HUES64 (cell line): ENCODE results near the gene TVP23C.

Source experiments
- H3K27ac ChIP-seq: 2 replicates; pipeline ENCODE4 v1.7.0; 2013; ENCODE audit warnings: low read depth, low read length, inconsistent platforms
- H3K27me3 ChIP-seq: 2 replicates; pipeline ENCODE4 v1.6.1; 2013; ENCODE audit warnings: mild to moderate bottlenecking, low read length; ENCODE audit not compliant: insufficient read depth
- H3K36me3 ChIP-seq: 2 replicates; pipeline ENCODE4 v1.6.1; 2013; ENCODE audit warnings: mild to moderate bottlenecking, low read length; ENCODE audit not compliant: insufficient read depth
- H3K4me1 ChIP-seq: 2 replicates; pipeline ENCODE4 v1.6.1; 2013; ENCODE audit warnings: mild to moderate bottlenecking, low read length, moderate library complexity; ENCODE audit not compliant: insufficient read depth
- H3K4me3 ChIP-seq: 2 replicates; pipeline ENCODE4 v1.5.1; 2013; ENCODE audit warnings: mild to moderate bottlenecking, low read length, moderate library complexity
- H3K9ac ChIP-seq: 2 replicates; pipeline ENCODE4 v1.6.1; 2013; ENCODE audit warnings: mild to moderate bottlenecking, low read depth, low read length
- H3K9me3 ChIP-seq: 2 replicates; pipeline ENCODE4 v1.6.1; 2013; ENCODE audit warnings: low read depth, low read length; ENCODE audit not compliant: insufficient read depth
- WGBS: fragments of 150-250, 120-280 bp; methylation state at CpG from one replicate; pipeline ENCODE4 v1.1.7; 2013; ENCODE audit warnings: missing lambda C conversion rate; 5-methylcytosine and 5-hydroxymethylcytosine counted together

TVP23C gene

GRCh38 chr17:15475631-15476354 lies 87.5 kb downstream of the TVP23C start:
- no peak overlapping the region for H3K4me3 ChIP-seq
- 97% methylated on average over 7 of the region's 8 CpGs for WGBS
- H3K27me3 ChIP-seq, result no peaks in the 10 kb centered on the region
- H3K9me3 ChIP-seq, result no peaks in the 10 kb centered on the region
- H3K4me1 ChIP-seq, result peaks cover 6% of the 10 kb centered on the region
- H3K27ac ChIP-seq, result no peak overlapping the region
- H3K9ac ChIP-seq, result no peak overlapping the region
- 0 out of 2 replicates have a peak, but pooled peaks cover 5% of the 10 kb centered on the region for H3K36me3 ChIP-seq

GRCh38 chr17:15472891-15473290 lies 90.4 kb downstream of the TVP23C start:
- H3K9me3 ChIP-seq, result no peaks in the 10 kb centered on the region
- no peak overlapping the region for H3K4me3 ChIP-seq
- no peak overlapping the region for H3K27ac ChIP-seq
- H3K36me3 ChIP-seq, result 0 out of 2 replicates have a peak, but pooled peaks cover 5% of the 10 kb centered on the region
- peaks cover 6% of the 10 kb centered on the region for H3K4me1 ChIP-seq
- H3K27me3 ChIP-seq, result no peaks in the 10 kb centered on the region
- H3K9ac ChIP-seq, result no peak overlapping the region
- WGBS, result 93% methylated on average over 3 of the region's 3 CpGs

GRCh38 chr17:15470536-15470935 lies 92.7 kb downstream of the TVP23C start:
- 72% methylated on average over 6 of the region's 7 CpGs for WGBS
- Histone ChIP-seq H3K9ac (no peak overlapping the region), H3K36me3 (0 out of 2 replicates have a peak, but pooled peaks cover 3% of the 10 kb centered on the region), H3K4me1 (peaks cover 6% of the 10 kb centered on the region), H3K27me3 (no peaks in the 10 kb centered on the region), H3K9me3 (no peaks in the 10 kb centered on the region), H3K27ac (no peak overlapping the region), H3K4me3 (no peak overlapping the region)

- Histone ChIP-seq H3K9me3 (no peaks in the 10 kb centered on the region), H3K9ac (no peak overlapping the region), H3K36me3 (no peaks in the 10 kb centered on the region), H3K27ac (no peak overlapping the region), H3K27me3 (no peaks in the 10 kb centered on the region), H3K4me1 (peaks cover 6% of the 10 kb centered on the region), H3K4me3 (no peak overlapping the region)
- 93% methylated on average over 7 of the region's 7 CpGs for WGBS
Measured at GRCh38 chr17:15469260-15469659, 94.0 kb downstream of the TVP23C start.

- no peak overlapping the region for H3K9ac ChIP-seq
- H3K27me3 ChIP-seq, result no peaks in the 10 kb centered on the region
- H3K36me3 ChIP-seq, result no peaks in the 10 kb centered on the region
- H3K4me1 ChIP-seq, result peaks cover 6% of the 10 kb centered on the region
- no peak overlapping the region for H3K4me3 ChIP-seq
- H3K27ac ChIP-seq, result no peak overlapping the region
- no peaks in the 10 kb centered on the region for H3K9me3 ChIP-seq
- 66% methylated on average over 4 of the region's 4 CpGs for WGBS
Measured at GRCh38 chr17:15468126-15468525, 95.2 kb downstream of the TVP23C start.

- H3K27ac ChIP-seq, result no peak within 1 kb of the TSS
- WGBS, result 84% methylated on average over 3 of the region's 3 CpGs
- no peak within 1 kb of the TSS for H3K4me3 ChIP-seq
- H3K36me3 ChIP-seq, result no peaks in the 10 kb centered on the region
- H3K9ac ChIP-seq, result no peak within 1 kb of the TSS
- H3K27me3 ChIP-seq, result no peaks in the 10 kb centered on the region
- no peaks in the 10 kb centered on the region for H3K9me3 ChIP-seq
- H3K4me1 ChIP-seq, result peaks cover 4% of the 10 kb centered on the region
Measured at GRCh38 chr17:15467592-15467991, 95.7 kb downstream of the TVP23C start, which contains the start of gene CDRT4. Gene CDRT4, minus strand, starts transcription at chr17:15467621. Its CDS starts 27,383 bp downstream, at chr17:15440238.

- Histone ChIP-seq H3K9me3 (no peaks in the 10 kb centered on the region; the same call in 1 of the 2 replicates), H3K9ac (no peak overlapping the region), H3K27ac (no peak overlapping the region), H3K4me1 (no peaks in the 10 kb centered on the region), H3K27me3 (no peaks in the 10 kb centered on the region), H3K4me3 (no peak overlapping the region), H3K36me3 (no peaks in the 10 kb centered on the region)
- 91% methylated on average over 4 of the region's 6 CpGs for WGBS
Measured at GRCh38 chr17:15466131-15466530, 97.2 kb downstream of the TVP23C start.

GRCh38 chr17:15465045-15465701 lies 98.1 kb downstream of the TVP23C start:
- Histone ChIP-seq H3K36me3 (no peaks in the 10 kb centered on the region), H3K27ac (no peak overlapping the region), H3K9me3 (no peaks in the 10 kb centered on the region; the same call in 1 of the 2 replicates), H3K4me3 (no peak overlapping the region), H3K27me3 (no peaks in the 10 kb centered on the region), H3K4me1 (no peaks in the 10 kb centered on the region), H3K9ac (no peak overlapping the region)
- 89% methylated on average over 2 of the region's 2 CpGs for WGBS

- Histone ChIP-seq H3K4me1 (no peaks in the 10 kb centered on the region), H3K27ac (no peak overlapping the region), H3K36me3 (no peaks in the 10 kb centered on the region), H3K9ac (no peak overlapping the region), H3K27me3 (no peaks in the 10 kb centered on the region), H3K9me3 (no peaks in the 10 kb centered on the region; the same call in 1 of the 2 replicates), H3K4me3 (no peak overlapping the region)
- WGBS, result 89% methylated on average over 11 of the region's 11 CpGs
Measured at GRCh38 chr17:15464231-15464985, 98.9 kb downstream of the TVP23C start.

GRCh38 chr17:15462976-15463772 lies 100.1 kb downstream of the TVP23C start:
- 86% methylated on average over 11 of the region's 11 CpGs for WGBS
- no peaks in the 10 kb centered on the region for H3K4me1 ChIP-seq
- H3K9ac ChIP-seq, result no peak overlapping the region
- H3K4me3 ChIP-seq, result no peak overlapping the region
- H3K27me3 ChIP-seq, result no peaks in the 10 kb centered on the region
- no peaks in the 10 kb centered on the region for H3K36me3 ChIP-seq
- no peak overlapping the region for H3K27ac ChIP-seq
- no peaks in the 10 kb centered on the region; the same call in 1 of the 2 replicates for H3K9me3 ChIP-seq
